Stimulated activated CD8-positive, alpha-beta memory T cell treated with anti-CD3 and anti-CD28 coated beads, Interleukin-7, amount 100 ng/mL, for 1 hour (primary cell): ENCODE data around the gene TESK1.
"Not testable (repeated sequence)": the region's sequence is repeated elsewhere in the genome, so short reads cannot be mapped to it uniquely, and the experiment has no call there.

Experiments used
- DNase-seq, 2 donors: peaks; one replicate each; pipeline ENCODE4 v3.0.0-alpha.2; 2020; ENCODE audit warnings: low read depth in 2 of 2

The TESK1 gene

DNA sequence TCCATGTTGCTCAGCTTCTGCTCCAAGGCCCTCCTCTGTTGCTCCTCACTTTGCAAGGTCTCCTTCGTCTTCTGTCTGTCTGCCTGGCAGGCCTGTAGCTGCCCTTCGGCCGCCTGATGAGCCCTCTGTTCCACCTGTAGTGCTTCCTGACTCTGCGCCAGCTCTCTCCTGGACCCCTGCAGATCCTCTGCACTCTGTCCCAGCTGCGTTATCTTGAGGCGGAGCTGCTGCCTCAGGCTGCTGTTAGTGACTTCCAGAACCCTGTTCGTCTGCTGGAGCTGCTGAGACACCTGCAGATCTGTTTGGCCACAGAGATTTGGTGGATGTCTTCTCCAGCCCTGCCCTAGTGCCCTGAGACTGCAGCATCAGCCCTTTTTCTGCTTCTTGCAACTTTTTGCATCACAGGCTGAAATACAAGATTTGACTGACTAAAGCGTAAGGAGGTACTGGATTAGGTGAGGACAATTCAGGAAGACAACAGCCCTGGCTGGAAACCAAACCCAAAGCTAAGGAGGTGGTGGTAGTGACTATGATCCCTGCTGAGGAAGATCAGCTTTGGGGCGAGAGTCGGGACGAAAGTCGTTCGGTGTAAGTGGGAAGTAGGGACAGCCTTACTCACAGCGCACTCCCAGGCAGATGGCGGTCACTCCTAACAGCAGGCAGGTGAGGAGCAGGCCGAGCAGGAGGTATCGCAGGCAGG is 11.1 kb downstream of the TESK1 start:
- DNase-seq = no peak

DNA sequence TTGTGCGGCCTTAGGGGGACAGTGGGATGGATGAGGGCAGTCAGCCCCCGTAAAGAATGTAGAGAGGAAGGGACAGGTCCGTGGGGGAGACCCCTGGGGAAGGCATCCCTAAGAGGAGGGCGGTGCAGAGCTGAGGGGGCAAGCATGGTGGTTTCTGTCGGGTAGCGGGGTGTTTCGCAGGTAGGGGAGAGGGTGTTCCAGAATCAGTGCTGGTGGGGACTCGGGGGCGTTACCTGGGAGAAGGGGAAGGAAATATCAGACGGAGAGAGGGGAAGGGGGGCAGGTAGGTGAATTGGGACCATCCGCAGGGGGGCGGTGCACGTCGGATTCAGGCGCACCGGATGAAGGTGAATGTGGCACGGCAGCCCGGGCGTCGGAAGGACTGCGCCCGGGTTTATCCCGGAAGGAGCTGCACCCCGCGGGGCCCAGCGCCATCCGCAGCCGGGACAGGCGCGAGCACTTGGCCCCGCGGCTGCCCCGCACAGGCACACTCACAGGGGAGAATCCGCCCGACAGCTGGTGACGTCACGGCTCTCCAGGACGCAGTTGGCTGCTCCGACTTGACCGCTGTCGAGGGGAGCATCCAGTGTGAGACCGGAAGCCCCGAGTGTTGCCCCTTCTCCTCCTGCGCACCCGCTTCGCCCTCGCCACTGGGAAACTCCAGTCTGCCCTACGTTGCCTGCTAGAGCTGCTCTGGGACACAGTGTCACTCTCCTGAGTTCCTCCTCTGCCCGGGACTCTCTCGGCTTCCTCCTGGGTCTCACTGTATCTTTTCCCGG is 11.8 kb downstream of the TESK1 start:
- DNase-seq = peak; percentile 42 to 51

DNA sequence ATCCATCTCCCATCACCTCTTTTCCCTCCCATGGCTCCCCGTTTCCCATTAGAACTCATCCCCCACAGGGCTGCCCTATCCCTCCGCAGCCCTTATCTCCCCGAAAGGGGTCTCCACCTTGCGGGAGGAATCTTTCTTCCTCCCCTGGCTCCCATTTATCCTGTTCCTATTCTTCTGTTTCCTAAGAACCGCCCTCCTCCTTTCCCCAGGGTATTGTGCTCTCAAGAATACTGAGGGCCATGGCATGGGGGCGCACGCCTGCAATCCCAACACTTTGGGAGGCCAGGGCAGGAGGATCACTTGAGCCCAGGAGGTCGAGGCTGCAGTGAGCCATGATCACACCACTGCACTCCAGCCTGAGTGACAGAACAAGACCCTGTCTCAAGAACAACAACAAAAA is 12.5 kb downstream of the TESK1 start:
- DNase-seq = no peak

DNA sequence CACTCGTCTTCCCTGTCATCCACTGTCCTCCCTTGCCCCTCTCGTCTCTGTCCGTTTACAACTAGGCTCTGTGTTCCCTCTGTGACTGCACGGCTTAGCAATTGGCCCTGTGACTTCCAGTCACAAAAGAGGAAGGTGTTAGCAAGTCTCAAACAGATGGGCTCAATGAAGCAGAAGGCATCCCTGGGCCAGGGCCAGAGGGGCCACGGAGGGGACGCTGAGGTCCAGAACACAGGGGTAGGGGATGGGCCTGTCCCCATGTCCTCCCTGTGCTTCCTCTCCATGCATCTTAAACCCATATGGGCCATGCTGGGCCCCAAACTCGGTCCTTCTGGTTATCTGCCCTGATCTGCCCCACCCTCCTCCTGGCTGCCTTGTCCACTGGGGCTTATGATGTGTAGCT is 13.3 kb downstream of the TESK1 start, which contains the start of gene CD72:
Gene CD72 (minus strand): TSS at position 89 of the 403 bp plus-strand sequence. CDS start 110 bp downstream, outside the sequence.
- DNase-seq = no peak

DNA sequence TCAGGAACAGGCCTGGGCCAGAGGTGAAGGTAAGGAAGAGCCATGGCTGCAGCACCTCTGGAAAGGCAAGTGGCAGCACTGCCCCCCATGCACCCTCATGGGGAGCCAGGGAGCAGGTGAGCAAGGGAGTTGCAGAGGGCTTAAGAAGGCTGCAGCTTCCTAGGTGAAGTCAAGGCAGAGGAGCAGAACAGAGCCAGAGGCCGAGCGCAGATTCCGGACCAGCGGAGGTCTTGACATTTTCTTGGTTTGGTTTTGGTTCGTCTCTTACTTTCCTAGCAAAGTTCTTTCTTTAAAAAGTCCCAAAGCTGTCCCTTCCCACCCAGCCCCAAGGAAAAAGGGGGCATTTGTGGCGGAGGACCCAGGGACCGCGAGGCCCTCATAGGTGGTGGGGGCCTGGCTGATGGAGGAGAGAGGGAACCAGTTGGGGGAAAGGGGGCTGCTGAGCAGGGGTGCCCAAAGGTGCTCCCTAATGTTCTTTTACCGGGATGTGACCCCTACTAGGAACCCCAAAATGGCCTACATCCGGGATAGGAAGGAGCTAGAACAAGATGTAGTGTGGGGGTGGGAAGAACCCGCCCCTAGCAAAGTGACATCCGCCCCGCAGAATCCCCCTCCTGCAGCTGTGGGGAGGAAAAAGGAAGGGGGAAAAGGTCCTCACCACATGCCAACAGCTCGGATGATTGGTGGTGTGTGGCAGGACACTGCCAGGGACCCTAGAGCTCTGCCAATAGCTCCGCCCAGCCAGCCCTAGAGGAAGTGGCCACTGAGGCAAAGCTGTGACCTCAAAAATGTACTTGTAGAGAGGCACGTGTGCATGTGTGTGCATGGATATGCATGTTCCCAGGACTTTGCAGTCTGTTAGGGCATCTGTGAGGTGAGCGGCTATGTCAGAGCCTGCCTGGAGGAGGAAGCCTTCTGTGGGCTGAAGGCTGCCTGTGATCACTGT is 14.1 kb downstream of the TESK1 start:
- DNase-seq = no peak

DNA sequence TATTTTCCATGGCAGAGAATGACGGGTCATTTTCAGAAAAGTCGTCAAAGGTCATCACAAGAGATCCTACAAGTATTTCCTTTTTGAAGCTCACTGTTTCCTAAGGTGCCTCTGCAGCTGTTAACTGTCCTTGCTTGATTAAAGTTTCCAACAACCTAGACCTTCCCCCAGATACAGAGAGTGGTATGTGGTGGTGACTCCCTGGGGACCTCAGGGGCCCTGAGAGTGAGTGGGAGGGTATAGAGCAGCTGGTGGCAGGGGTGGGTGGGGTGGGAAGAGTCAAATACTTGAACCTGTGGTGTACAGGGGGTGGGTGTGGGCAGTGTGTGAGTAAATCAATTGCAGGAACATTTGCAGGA is 14.7 kb downstream of the TESK1 start:
- DNase-seq = no peak

DNA sequence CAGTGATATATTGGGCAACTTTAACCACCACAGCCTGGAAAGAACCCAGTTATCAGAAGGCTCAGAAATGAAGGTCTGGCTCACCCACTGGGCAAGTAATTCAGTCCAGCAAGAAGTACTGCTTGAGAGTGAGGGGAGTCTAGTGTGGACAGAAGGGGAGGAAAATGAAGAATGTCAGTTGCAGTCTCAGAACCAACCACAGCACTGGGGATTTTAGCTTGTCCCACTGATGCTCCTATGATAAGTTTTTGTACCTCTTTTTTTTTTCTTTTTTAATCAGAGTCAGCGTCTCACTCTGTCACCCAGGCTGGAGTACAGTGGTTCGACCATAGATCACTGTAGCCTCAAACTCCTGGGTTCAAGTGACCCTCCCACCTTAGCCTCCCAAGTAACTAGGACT is 22.5 kb downstream of the TESK1 start:
- DNase-seq = no peak

DNA sequence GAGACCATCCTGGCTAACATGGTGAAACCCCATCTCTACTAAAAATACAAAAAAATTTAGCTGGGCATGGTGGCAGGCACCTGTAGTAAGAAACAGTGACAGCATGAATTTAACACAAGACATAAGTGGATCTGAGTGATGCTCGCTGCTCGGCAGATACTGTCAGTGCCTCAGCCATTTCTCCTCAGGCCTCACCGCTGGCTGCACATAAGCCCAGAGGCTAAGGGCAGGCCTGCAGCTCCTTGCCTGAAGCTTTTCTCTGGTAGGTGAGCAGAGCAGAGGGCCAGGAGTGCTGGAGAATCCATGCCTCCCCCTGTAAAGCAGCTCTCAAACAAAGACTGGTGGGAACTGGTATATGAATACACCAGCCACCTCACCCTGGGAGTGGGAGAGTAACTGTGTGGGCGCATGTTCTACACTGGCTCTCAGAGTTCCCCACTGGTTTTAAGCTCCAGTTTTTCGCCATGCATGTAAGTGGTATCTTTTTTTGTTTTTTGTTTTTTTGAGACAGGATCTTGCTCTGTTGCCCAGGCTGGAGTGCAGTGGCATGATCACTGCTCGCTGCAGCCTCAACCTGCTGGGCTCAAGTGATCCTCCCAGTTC is 23.4 kb downstream of the TESK1 start:
- no peak for DNase-seq

DNA sequence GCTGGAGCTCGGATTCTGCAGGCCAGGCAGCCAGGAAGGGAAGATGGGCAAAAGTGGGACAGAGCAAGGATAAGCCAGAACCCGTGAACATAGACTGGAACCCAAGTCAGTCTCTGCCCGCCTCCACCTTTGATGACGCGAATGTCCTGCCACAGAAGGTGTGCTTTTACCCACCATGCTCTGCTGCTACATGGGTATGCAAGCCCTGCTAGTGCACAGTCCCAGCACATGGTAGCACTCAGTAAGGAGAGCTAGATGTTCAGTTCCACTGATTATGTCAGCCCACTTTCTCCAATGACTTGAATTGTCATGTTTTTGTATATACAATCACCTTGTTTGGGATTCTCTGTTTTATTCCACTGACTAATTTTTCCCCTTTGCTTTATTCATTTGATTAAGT is 24.5 kb downstream of the TESK1 start:
- DNase-seq = no peak

DNA sequence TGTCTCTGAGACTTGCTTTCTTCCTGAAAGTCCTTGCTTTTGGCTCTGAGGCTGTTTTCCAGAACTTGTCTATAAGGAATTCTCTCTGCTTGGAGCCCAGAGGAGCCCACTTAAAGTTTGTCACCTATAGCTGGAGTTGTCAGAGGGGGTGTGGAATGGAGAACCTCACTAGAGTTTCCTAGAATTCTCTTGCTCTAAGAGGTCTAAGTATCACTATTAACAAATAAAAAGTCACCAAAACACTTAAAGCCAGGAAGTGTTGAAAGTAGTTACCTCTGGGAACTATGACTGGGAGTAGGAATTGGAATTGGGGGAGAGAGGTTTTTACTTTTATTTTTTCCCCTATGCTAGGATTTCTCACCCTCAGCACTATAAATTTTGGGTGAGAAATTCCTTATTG is 30.7 kb downstream of the TESK1 start:
- no peak for DNase-seq

DNA sequence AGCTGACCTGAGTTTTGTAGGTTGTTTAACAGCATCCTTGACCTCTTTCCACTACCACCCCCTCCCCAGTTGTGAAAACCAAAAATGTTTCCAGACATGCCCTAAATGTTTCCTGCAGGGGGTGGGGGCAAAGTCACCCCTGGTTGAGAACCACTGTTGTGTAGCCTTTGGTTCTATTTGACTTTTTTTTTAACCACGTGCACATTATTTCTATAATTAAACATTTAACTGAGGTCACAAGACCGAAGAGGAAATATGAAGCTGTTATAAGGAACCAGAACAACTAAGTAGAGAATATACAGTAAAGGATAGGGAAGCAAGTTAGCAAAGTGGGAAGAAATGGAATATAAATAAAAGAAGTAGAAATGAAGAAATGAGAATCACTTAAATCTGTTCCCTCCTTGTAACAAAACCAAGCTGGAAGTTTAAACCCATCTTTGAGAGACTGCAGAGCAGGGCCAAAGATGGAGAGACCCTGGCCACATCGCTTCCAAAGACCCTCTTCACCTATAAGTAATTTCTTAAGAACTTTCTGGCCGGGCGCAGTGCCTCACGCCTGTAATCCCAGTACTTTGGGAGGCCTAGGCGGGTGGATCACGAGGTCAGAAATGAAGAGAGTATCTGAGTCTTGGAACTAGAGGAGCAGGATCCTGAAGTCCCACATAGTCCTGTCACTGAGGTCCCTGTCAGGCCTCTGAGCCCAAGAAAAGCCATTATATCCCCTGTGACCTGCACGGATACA is 31.2 kb downstream of the TESK1 start:
- no peak for DNase-seq

DNA sequence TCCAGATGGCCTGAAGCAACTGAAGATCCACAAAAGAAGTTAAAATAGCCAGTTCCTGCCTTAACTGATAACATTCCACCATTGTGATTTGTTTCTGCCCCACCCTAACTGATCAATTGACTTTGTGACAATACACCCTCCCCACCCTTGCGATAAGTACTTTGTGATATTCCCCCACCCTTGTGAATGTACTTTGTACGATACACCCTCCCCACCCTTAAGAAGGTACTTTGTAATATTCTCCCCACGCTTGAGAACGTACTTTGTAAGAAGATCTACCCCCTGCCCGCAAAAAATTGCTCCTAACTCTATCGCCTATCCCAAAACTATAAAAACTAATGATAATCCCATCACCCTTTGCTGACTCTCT is 31.8 kb downstream of the TESK1 start:
- DNase-seq = not testable (repeated sequence)

DNA sequence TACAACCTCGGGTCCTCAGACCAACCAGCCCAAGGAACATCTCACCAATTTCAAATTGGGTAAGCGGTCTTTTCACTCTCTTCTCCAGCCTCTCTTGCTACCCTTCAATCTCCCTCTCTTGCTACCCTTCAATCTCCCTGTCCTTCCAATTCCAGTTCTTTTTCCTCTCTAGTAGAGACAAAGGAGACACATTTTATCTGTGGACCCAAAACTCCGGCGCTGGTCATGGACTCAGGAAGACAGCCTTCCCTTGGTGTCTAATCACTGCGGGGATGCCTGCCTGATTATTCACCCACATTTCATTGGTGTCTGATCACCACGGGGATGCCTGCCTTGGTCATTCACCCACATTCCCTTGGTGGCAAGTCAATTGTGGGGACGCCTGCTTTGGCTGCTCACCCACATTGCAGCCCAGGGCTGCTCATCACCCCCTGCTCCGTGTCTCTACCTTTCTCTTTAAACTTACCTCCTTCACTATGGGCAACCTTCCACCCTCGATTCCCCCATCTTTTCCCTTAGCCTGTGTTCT is 32.4 kb downstream of the TESK1 start:
- not testable (repeated sequence) for DNase-seq

DNA sequence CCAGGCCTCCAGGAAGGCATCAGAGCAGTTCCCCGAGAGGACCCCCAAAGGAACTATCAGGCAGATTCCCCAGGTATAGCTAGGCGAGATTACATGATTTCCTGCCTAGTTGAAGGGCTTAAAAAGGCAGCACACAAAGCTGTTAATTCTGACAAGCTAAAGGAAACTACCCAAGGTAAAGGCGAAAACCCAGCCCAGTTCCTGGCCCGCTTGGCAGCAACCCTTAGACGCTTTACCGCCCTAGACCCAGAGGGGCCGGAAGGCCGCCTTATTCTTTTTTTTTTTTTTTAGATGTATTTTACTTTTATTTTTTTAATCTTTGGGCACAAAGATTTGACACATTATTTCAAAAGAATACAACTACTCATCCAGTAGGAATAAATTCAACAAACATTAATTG is 33.7 kb downstream of the TESK1 start:
- DNase-seq = not testable (repeated sequence)

DNA sequence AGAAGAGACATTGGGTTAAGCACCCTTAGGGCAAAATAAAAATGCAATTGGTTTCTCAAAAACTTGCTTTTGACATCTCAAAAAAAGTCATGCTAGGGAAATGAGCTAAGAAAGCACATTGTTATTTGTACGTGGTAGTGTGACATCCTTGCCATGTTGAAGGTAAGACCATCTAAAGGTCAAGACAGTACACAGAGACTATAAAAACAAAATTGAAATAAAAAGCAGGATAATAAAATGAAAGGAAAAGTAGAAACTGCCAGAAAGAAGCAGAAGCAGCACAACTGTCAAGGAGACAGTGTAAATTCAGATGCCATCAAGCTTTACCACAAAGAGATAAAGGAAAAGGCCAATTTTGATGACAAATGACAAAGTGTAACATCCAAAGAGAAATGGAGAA is 34.2 kb downstream of the TESK1 start:
- DNase-seq = not testable (repeated sequence)

DNA sequence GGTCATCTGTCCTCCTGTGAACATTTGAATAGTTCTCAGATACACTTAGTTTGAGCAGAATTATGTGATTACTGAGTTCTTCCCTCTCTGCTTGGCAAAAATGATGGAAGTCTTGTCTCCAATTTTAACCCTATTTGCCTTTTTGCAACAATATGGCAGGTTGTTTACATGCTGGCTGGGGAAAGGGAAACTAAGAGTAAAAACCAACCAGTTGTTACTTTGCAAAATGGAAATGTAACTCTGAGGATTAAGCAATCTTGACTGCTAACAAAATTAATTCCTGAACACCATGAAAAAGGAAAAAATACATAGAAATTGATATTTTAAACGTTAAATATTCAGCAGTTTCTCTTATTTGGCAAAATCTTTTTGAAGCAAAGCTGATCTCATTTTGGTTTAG is 34.6 kb downstream of the TESK1 start:
- DNase-seq = no peak

DNA sequence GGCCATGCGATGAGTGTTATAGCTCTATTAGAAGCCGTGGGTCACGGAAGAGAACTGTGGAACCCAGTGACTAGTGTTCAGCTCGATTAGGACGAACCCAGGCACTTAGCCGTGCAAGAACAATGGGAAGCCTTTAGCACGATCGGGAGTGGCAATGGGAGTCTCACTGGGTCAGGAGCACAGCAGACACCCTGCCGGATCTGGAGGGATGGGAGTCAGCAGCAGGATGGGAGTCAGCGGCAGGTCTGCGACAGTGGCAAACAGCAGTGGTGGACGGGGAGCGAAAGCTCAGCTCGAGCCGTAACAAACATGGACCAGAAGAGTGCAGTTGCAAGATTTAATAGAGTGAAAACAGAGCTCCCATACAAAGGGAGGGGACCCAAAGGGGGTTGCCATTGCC is 35.4 kb downstream of the TESK1 start:
- DNase-seq = not testable (repeated sequence)

DNA sequence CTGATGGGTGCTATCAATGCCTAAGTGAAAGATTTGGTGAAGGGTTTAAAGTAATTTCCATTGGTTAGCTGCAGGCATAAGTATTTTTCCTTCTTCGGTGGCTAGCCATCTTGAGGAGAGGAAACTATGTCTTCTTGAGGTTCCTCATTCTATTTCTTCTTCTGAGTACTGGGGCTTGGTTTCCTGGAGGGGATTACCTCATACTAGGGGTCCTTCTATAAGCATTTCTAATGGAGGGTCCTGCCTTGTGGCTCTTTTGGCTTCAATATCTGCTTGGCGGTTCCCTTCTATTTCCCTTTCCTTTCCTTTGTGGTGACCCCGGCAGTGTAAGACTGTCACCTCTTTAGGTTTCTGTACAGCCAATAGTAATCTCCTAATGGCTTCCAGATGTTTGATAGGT is 36.4 kb downstream of the TESK1 start:
- DNase-seq = not testable (repeated sequence)

DNA sequence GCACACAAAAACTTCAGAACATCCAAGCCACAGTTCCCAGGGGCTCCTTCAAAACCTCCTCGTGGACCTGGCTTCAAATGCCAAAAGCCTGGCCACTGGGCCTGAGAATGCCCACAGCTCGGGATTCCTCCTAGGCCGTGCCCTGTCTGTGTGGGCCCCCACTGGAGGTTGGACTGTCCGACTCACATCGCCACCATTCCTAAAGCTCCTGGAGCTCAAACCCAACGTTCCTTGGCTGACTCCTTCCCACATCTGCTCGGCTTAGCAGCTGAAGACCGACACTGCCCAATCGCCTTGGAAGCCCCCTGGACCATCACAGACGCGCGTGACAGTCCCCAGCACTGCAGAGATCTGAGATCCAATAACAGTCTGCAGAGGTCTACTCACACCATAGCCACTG is 38.0 kb downstream of the TESK1 start:
- no peak for DNase-seq

DNA sequence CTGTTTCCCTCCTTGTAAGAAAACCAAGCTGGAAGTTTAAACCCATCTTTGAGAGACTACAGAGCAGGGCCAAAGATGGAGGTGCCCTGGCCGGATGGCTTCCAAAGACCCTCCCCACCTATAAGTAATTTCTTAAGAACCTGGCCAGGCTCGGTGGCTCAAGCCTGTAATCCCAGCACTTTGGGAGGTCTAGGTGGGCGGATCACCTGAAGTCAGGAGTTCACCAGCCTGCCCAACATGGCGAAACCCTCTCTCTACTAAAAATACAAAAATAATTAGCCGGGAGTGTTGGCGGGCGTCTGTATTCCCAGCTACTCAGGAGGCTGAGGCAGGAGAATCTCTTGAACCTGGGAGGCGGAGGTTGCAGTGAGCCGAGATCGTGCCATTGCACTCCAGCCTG is 40.7 kb downstream of the TESK1 start:
- not testable (repeated sequence) for DNase-seq

DNA sequence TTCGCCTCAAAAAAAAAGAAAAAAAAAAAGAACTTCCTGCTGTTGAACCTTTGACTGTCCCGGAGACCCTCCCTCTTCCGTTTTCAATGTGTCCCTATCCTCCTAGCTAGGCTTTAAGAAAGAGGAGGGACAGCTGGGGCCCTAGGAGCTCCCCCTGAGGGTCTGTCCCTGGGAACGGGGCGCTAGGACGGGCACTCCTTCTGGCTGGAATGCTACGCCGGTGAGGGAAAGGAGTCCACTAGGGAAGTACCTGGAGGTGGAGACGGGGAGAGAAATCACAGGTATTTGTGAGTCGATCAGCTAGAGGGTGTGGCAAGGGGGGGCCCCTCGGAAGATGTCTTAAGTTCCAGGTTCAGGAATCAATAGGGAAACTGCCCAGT is 41.1 kb downstream of the TESK1 start:
- DNase-seq = no peak
